Skeletal muscle satellite cell (primary cell): ENCODE results near the gene TSSC4.

ENCODE experiments used
- H3K27me3 ChIP-seq: 2 replicates; pipeline ENCODE4 v1.7.0; 2013; ENCODE audit warnings: low read length; ENCODE audit not compliant: control insufficient read depth, insufficient read depth
- H3K36me3 ChIP-seq: 2 replicates; pipeline ENCODE4 v1.7.0; 2013; ENCODE audit warnings: mild to moderate bottlenecking, control low read depth, low read length; ENCODE audit not compliant: insufficient read depth
- H3K4me1 ChIP-seq: 2 replicates; pipeline ENCODE4 v1.7.0; 2013; ENCODE audit warnings: low read length; ENCODE audit not compliant: control insufficient read depth, insufficient read depth
- H3K4me2 ChIP-seq: 2 replicates; pipeline ENCODE4 v1.7.0; 2013; ENCODE audit warnings: mild to moderate bottlenecking, low read length
- H3K4me3 ChIP-seq: 2 replicates; pipeline ENCODE4 v1.7.0; 2013; ENCODE audit warnings: low read length
- H3K9ac ChIP-seq: 2 replicates; pipeline ENCODE4 v1.7.0; 2013; ENCODE audit warnings: mild to moderate bottlenecking, low read depth, low read length, moderate library complexity
- H3K9me3 ChIP-seq: replicated peaks from 2 replicates; pipeline ENCODE4 v1.7.0; 2013; ENCODE audit warnings: mild to moderate bottlenecking, control low read depth, low read length

Gene TSSC4

DNA sequence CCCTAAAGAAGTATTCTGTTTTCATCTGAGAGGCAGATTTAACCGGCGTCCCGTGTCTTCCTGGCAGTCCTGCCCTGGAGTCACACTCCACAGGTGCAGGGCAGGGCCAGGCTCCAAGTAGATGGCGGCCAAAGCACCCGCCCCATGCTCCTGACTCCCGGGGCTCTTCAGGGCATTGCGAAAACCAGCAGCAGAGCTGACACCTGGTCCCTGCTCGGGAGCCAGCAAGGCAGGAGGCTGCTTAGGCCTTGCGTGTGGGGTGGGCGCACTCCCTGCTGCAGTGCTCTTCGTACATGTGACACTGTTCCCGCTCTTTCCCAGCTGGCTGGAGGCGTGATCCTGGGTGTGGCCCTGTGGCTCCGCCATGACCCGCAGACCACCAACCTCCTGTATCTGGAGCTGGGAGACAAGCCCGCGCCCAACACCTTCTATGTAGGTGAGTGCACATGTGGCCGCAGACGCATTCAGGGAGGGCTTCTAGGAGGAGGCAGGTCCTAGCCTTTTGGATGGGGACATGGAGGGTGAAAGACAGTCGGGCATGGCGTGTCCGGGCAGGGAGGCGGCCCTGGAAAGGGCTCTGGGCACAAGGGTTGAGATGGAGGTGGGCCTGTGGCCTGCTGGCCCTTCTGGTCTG lies 10.3 kb upstream of the TSSC4 start:
- Histone ChIP-seq H3K4me2 (peak overlapping the region; percentile 31), H3K9ac (peak overlapping the region; percentile 46), H3K4me3 (peak overlapping the region; percentile 22), H3K27me3 (no peaks in the 10 kb centered on the region), H3K4me1 (peaks cover 57% of the 10 kb centered on the region), H3K9me3 (no peaks in the 10 kb centered on the region), H3K36me3 (peaks cover 37% of the 10 kb centered on the region)

DNA sequence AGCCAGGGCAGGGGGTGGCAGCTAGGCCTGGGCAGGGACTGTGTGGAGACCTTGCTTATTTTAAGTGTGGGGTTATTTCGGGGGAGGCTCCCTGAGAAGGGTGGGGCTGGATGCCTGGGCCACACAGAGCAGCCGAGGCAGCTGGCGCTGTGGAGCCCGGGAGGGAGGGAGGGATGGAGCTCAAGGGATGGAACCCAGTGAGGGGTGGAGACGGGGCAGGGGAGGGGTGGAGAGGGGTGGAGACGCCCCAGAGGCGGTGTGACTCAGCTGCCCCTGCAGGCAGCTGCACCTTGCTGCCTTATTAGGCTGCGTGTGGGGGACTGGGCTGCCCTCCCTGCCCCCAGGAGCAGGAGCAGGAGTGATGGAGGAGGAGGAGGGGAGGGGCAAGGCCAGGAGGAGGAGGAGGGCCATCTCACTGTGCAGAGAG lies 9.8 kb upstream of the TSSC4 start:
- H3K4me2 ChIP-seq: peak overlapping the region; percentile 31
- H3K36me3 ChIP-seq: peaks cover 39% of the 10 kb centered on the region
- H3K27me3 ChIP-seq: no peaks in the 10 kb centered on the region
- H3K4me1 ChIP-seq: peaks cover 55% of the 10 kb centered on the region
- peak overlapping the region; percentile 22 for H3K4me3 ChIP-seq
- H3K9me3 ChIP-seq: no peaks in the 10 kb centered on the region
- H3K9ac ChIP-seq: peak overlapping the region; percentile 46

DNA sequence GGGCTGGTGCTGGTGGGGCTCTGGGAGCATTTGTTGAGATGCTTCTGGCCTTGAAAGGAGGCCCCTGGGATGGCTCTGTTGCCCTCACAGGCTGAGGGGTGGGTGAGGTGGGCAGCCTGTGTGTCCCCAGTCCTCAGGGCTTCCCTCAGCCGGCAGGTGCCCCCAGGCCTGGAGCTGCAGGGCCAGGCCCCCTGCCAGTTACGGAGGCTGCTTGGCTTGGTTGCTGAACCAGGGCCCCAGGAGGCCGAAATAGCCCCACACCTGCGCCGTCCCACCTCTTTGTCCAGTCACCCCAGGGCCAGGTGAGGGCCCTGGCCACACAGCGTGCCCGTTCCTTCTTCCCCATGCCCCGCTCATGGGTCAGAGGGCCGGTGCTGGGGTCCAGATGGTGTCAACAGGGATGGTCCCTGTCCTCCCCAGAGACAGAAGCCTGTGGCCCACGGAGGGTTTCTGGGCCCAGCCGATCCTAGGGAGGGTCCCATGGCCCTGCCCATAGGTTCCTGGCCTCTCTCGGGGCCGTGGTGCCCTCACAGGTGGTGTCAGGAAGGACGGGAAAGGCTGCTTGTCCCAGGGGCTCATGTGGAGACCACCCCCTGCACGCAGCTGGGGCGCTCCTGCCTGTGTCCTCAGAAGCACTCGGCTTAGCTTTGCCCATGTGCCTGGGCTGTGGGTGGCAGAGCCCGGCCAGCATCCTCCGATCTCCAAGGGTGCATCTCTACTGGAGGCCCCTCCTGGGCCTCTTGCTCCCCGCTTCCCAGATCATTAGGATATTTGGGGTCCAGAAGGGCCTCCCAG lies 9.2 kb upstream of the TSSC4 start:
- Histone ChIP-seq H3K4me2 (peak overlapping the region; percentile 30), H3K9ac (no peak overlapping the region), H3K4me3 (no peak overlapping the region), H3K4me1 (peaks cover 49% of the 10 kb centered on the region), H3K36me3 (peaks cover 43% of the 10 kb centered on the region), H3K27me3 (no peaks in the 10 kb centered on the region), H3K9me3 (no peaks in the 10 kb centered on the region)

DNA sequence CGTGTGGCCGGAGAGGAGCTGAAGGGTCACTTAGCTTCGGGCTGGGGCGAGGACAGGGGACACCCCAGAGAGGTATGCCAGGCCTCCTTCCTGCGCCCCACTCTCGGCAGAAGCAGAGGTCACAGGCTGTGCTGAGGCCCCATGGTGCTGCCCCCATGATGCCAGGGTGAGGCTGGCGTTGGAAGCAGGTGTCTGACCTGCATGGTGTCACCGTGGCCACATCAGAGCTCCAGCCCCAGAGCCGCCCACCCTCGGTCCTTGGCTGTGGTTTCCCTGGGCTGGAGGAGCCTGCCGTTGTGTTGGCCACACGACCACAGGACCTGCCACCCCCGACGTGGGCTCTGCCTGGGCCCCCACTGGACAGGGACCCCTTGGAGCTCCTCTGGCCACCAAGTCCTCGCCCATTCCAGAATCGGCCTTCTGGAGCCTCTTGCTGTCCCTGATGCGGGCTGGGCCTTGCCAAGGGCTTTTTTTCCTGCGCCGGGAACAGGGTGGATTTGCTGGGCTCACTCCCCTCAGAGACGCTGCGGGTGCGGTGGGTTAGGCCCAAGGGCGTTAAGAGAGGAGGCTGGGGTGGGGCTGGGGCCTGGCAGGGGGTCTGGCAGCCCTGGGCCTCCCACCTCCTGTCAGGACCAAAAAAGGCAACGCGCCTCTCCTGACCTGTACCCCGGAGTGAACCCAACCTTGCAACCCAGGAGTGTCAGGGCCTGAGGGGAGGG lies 8.2 kb upstream of the TSSC4 start:
- Histone ChIP-seq H3K27me3 (no peaks in the 10 kb centered on the region), H3K9ac (no peak overlapping the region), H3K4me1 (peaks cover 39% of the 10 kb centered on the region), H3K36me3 (peaks cover 52% of the 10 kb centered on the region), H3K4me2 (no peak overlapping the region), H3K4me3 (no peak overlapping the region), H3K9me3 (no peaks in the 10 kb centered on the region)

DNA sequence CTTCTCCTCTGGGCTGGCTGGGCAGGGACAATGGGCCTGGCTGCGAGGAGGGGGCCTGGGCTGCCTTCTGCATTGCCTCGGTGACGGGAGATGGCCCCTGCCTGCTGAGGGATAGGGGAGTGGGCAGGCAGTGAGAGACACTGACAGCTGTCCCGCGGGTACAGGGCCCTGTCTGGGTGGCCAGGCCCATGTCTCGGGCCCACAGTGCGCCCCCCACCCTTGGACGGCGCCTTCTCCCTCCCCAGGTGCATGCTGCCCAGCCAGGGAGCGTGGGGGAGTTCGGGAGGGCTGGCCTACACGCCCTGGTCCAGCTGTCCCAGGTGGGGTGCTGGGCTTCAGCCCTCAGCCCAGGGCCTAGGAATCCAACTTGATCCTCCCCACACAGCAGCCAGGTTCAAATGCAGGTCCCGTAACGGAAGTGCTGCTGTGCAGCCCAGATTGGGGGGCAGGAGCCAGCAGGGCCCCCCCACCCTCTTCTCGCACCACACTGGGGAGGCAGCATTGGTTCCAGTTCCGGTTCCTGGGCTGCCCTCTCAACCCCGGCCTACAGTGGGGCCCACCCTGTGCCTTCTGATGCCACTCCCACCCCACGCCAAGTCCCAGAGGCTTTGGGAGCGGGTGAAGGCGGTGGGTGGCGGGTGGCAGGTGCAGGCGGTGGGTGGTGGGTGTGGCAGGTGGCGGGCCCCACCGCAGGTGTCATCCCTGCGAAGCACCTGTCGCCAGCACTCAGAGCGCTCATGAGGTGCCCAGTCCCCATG lies 7.3 kb upstream of the TSSC4 start:
- Histone ChIP-seq H3K4me2 (no peak overlapping the region), H3K36me3 (peaks cover 60% of the 10 kb centered on the region), H3K27me3 (no peaks in the 10 kb centered on the region), H3K9me3 (no peaks in the 10 kb centered on the region), H3K4me1 (peaks cover 30% of the 10 kb centered on the region), H3K4me3 (no peak overlapping the region), H3K9ac (no peak overlapping the region)

DNA sequence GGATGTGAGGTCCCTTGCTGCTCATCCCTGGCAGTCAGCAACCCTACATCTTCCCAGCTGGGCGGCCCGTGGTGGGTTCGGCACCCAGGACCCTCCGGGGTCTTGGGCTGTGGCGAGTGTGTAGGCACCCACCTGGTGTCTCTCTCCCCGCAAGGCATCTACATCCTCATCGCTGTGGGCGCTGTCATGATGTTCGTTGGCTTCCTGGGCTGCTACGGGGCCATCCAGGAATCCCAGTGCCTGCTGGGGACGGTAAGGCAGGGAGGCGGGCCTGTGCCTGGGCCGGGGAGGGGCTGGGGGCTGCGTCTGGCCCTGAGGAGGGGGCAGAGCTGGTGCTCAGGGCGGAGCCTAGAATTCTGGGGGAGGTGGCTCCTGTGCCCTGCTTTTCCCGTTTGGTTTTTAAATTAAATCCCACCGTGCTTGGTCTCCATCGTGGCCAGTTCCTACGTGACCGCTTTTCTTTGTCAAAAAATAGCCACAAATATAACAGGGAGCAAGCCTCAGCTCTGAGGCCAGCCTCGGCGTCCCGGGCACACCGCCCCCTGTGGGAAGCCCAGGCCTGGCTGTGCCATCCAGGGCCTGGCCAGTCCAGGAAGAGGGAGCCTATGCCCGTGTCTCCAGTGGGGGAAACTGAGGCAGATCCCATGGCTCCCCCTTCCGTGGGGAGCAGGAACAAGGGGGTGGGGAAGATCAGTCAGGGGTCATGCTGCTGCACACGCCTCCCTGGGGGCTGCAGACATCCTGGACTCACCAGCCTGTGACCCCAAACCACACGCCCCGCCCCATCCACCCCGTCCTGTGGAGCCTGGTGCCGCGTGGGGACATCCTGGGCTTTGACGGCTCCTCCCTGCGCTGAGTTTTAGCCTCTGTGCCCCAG lies 6.4 kb upstream of the TSSC4 start:
- H3K4me1 ChIP-seq: peaks cover 30% of the 10 kb centered on the region
- no peaks in the 10 kb centered on the region for H3K27me3 ChIP-seq
- H3K4me2 ChIP-seq: no peak overlapping the region
- no peak overlapping the region for H3K9ac ChIP-seq
- peaks cover 63% of the 10 kb centered on the region for H3K36me3 ChIP-seq
- H3K4me3 ChIP-seq: no peak overlapping the region
- H3K9me3 ChIP-seq: no peaks in the 10 kb centered on the region

DNA sequence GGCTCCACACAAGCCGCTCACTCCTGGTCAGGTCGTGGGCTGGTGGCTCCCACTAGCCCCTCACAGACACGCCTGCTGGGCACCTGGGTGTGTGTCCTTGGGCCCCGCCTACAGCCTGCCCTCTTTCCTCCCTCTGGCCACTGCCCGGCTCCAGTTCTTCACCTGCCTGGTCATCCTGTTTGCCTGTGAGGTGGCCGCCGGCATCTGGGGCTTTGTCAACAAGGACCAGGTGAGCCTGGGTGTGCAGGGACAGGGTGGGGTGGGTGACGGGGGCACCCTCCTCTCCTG lies 5.8 kb upstream of the TSSC4 start:
- Histone ChIP-seq H3K4me2 (no peak overlapping the region), H3K36me3 (peaks cover 65% of the 10 kb centered on the region), H3K9me3 (no peaks in the 10 kb centered on the region), H3K9ac (no peak overlapping the region), H3K27me3 (no peaks in the 10 kb centered on the region), H3K4me1 (peaks cover 30% of the 10 kb centered on the region), H3K4me3 (no peak overlapping the region)

DNA sequence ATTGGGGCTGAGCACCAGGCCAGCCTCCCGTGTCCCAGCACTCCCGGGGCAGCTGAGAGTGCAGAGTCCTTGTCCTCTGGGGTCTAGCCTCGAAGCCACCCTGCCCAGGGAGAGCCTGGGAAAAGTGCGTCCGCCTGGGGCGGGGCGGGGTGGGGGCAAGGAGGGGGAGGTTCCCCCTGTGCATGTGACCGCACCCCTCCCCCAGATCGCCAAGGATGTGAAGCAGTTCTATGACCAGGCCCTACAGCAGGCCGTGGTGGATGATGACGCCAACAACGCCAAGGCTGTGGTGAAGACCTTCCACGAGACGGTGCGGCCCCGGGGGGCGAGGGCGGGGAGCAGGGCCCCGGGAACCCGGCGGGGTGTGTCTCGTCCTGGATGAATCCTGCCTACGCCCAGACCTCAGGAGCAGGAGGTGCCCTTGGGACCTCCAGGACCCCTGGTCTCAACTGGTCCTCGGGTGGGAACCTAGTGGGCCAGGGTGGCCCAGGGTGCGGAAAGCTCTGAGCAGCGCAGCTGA lies 5.3 kb upstream of the TSSC4 start:
- peaks cover 27% of the 10 kb centered on the region for H3K4me1 ChIP-seq
- no peaks in the 10 kb centered on the region for H3K9me3 ChIP-seq
- no peak overlapping the region for H3K9ac ChIP-seq
- peaks cover 61% of the 10 kb centered on the region for H3K36me3 ChIP-seq
- no peak overlapping the region for H3K4me2 ChIP-seq
- H3K4me3 ChIP-seq: no peak overlapping the region
- no peaks in the 10 kb centered on the region for H3K27me3 ChIP-seq

DNA sequence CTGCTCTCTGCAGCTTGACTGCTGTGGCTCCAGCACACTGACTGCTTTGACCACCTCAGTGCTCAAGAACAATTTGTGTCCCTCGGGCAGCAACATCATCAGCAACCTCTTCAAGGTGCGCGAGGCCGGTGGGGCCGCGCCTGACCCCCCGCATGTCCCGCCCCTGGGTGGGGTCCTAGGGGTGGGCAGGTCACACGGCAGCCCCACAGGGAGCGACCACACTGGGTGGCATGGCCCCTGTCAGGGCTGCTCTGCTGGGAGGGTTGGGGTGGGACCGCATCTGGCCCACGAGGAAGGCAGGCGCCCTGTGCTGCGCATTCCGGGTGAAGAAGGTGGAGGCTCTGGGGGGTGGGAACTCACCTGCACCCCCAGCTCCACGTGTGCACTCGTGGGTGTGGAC lies 4.7 kb upstream of the TSSC4 start:
- Histone ChIP-seq H3K4me1 (peaks cover 22% of the 10 kb centered on the region), H3K4me3 (no peak overlapping the region)

DNA sequence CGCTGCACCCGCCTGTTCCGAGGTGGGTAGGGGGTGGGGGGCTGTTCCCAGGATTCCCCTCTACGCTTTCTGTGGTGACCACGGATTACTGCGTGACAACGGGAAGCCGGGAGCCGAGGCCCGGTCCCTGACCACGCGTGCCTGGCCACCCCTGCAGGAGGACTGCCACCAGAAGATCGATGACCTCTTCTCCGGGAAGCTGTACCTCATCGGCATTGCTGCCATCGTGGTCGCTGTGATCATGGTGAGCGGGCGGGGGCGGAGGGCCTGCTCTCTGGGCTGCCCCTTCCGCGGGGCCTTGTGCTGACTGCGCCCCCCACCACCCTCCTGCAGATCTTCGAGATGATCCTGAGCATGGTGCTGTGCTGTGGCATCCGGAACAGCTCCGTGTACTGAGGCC lies 4.1 kb upstream of the TSSC4 start:
- no peaks in the 10 kb centered on the region for H3K9me3 ChIP-seq
- H3K36me3 ChIP-seq: peaks cover 55% of the 10 kb centered on the region
- H3K4me1 ChIP-seq: peaks cover 19% of the 10 kb centered on the region
- H3K4me3 ChIP-seq: no peak overlapping the region
- no peak overlapping the region for H3K4me2 ChIP-seq
- H3K27me3 ChIP-seq: no peaks in the 10 kb centered on the region
- no peak overlapping the region for H3K9ac ChIP-seq

More for the DNA sequence above, 4.7 kb upstream of the TSSC4 start:
- Histone ChIP-seq H3K4me2 (no peak overlapping the region), H3K9me3 (no peaks in the 10 kb centered on the region), H3K9ac (no peak overlapping the region), H3K36me3 (peaks cover 58% of the 10 kb centered on the region), H3K27me3 (no peaks in the 10 kb centered on the region)
